Choroid plexus epithelial cell (primary cell): ENCODE data around the gene NELL1.

Experiments
- DNase-seq: peaks from one replicate; pipeline ENCODE4 v3.0.0-alpha.2; 2010; ENCODE audit warnings: low read depth
- H3K4me3 ChIP-seq: 2 replicates; pipeline ENCODE4 v1.5.1; 2011; ENCODE audit warnings: low read depth, mild to moderate bottlenecking, control low read depth, low read length, moderate library complexity
- CTCF ChIP-seq: conservative IDR thresholded peaks from 2 replicates; pipeline ENCODE4 v1.5.1; 2011; ENCODE audit warnings: low read depth, mild to moderate bottlenecking, control low read depth, inconsistent platforms, low read length, moderate library complexity

The NELL1 gene

GRCh38 chr11:21572210-21572609 lies 902.8 kb downstream of the NELL1 start:
- TF ChIP-seq CTCF = no peak
- DNase-seq = no peak
- H3K4me3 ChIP-seq = no peak overlapping the region

GRCh38 chr11:21582791-21583190 lies 913.4 kb downstream of the NELL1 start:
- TF ChIP-seq CTCF = no peak
- no peak overlapping the region for H3K4me3 ChIP-seq
- no peak for DNase-seq

GRCh38 chr11:21588754-21589153 lies 919.4 kb downstream of the NELL1 start:
- DNase-seq = no peak
- no peak for TF ChIP-seq CTCF
- no peak overlapping the region for H3K4me3 ChIP-seq

GRCh38 chr11:21602699-21603098 lies 933.3 kb downstream of the NELL1 start:
- no peak overlapping the region for H3K4me3 ChIP-seq
- TF ChIP-seq CTCF = no peak
- DNase-seq = no peak

GRCh38 chr11:21603886-21604285 lies 934.5 kb downstream of the NELL1 start:
- H3K4me3 ChIP-seq = no peak overlapping the region
- no peak for TF ChIP-seq CTCF
- no peak for DNase-seq

- DNase-seq = no peak
- no peak for TF ChIP-seq CTCF
- H3K4me3 ChIP-seq = no peak overlapping the region
Measured at GRCh38 chr11:21604564-21604963, 935.2 kb downstream of the NELL1 start.

GRCh38 chr11:21612326-21612725 lies 942.9 kb downstream of the NELL1 start:
- TF ChIP-seq CTCF = no peak
- no peak for DNase-seq
- H3K4me3 ChIP-seq = no peak overlapping the region
